ENCODE measurements around the gene FRAS1.
"Not testable (repeated sequence)": the region's sequence is repeated elsewhere in the genome, so short reads cannot be mapped to it uniquely, and the experiment has no call there.

FRAS1 gene

DNA sequence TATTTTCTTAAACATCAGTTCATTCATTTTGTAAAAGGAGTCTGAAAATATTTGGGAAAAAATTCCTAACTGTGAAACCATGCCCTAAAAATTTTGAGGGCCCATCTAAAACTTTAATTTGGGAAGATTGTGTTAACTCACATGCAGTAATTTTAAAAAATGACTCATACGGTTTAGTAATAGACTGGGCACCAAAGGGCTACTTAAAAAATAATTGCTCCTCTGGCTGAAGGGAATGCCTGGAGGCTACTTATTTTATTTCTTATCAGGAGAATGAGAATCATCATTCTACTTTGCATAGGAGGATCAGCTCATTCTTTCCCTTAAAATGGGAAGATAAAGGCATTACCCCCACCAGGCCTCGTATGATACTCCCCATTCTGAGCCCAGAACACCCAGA lies 271.5 kb downstream of the FRAS1 start:
- FAIRE-seq = not testable (repeated sequence)

- no peak for FAIRE-seq
Observed at GRCh38 chr4:78331186-78331585, 274.1 kb downstream of the FRAS1 start.

GRCh38 chr4:78331965-78332364 lies 274.8 kb downstream of the FRAS1 start:
- FAIRE-seq = no peak

GRCh38 chr4:78332976-78333375 lies 275.9 kb downstream of the FRAS1 start:
- no peak for FAIRE-seq

- no peak for FAIRE-seq
Observed at GRCh38 chr4:78336093-78336943, 279.2 kb downstream of the FRAS1 start.

DNA sequence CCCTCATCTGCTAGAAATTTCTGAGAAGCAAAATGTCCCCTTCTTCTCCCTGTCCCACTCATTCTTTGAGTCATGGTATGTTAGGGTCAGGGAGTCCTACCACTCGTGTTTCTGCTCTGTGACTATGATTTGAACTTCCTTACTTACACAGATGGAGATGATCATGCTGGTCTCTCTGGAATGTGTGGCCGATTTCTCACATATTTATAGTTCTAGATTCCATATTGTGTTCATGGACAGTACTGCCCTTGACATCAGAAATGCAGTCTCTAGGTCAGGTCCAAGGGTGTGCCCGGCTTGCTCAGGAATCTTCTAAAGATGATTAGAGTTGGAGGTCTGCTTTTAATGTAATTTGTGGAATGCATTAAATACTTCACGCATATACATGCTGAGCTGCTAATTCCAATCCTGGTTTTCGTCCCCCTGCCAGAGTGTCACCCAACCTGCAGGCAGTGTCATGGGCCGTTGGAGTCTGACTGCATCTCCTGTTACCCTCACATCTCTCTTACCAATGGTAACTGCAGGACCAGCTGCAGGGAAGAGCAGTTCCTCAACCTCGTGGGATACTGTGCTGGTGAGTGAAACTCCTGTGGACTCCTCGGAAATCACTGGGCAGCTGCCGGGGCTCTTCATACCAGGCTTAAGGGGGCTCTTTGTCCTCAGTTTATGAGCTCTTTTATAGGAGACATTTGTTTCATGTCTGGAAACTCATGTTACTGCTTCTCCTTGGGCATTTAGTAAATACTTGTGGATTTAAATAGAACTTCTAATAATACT lies 280.3 kb downstream of the FRAS1 start:
- FAIRE-seq = no peak

- FAIRE-seq = no peak
Observed at GRCh38 chr4:78342125-78342524, 285.0 kb downstream of the FRAS1 start.

- no peak for FAIRE-seq
Observed at GRCh38 chr4:78343682-78344081, 286.6 kb downstream of the FRAS1 start.

DNA sequence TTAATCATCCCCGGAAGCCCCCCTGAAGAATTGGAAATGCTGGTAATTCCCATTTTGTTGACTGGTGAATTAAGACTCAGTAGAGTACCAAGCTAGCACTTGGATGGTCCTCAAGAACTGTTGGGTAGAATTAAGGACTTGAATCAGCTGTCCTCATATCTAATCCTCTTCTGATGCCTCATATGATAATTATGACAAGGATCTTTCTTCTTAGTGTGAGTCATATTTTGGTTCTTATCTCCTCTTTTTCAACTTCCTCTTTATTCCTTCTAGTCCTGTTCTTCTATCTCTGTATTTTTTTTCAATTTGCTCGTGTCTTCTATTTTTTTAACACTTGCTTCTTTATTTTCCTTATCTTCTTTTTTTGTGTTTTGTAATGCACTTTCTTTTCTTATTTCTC lies 288.1 kb downstream of the FRAS1 start:
- no peak for FAIRE-seq

DNA sequence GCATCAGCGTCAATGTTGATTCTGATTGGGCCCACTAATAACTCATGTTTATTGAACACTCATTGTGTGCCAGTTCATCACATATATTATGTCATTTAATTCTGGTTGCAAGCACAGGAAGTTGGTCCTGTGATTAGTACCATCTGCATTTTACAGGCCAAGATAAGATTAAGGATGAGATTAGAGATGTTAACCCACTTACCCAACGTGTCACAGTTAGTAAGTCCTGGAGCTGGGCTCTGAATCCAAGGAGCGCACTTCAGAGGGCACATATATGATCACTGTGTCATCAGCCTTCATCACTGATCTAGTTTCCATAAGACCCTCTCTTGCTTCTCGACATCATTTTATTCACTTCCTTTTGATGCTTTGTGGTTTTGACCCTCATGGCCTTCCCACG lies 289.1 kb downstream of the FRAS1 start:
- no peak for FAIRE-seq

- FAIRE-seq = no peak
Observed at GRCh38 chr4:78347527-78347926, 290.4 kb downstream of the FRAS1 start.

- FAIRE-seq = no peak
Observed at GRCh38 chr4:78353921-78354320, 296.8 kb downstream of the FRAS1 start.

- no peak for FAIRE-seq
Observed at GRCh38 chr4:78354782-78355181, 297.7 kb downstream of the FRAS1 start.

- no peak for FAIRE-seq
Observed at GRCh38 chr4:78355306-78355705, 298.2 kb downstream of the FRAS1 start.

DNA sequence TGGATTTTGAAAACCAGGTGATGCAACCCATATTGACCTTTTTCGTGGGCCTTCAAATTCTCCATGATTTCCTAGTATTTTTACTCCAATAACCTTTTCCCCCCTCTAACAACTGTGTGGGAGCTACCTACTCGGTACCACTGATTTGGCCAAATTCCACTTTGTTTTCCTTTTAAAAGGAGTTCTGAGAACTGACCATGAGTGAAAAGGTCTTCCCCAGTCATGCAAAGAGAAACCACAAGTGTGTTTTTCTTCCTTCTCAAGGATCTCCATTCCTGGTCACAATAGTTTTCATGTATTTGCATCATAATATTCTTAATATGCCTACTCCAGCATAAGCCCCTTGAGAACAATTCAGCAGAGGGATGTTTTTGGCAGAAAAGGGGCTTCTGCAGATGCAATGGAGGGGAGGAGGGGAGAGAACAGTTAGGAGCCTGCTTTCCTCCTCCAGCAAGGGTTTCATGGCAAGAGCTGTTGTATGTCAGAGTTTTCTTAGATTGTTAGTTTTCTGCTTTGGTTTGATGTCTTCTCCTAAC lies 299.2 kb downstream of the FRAS1 start:
- no peak for FAIRE-seq

DNA sequence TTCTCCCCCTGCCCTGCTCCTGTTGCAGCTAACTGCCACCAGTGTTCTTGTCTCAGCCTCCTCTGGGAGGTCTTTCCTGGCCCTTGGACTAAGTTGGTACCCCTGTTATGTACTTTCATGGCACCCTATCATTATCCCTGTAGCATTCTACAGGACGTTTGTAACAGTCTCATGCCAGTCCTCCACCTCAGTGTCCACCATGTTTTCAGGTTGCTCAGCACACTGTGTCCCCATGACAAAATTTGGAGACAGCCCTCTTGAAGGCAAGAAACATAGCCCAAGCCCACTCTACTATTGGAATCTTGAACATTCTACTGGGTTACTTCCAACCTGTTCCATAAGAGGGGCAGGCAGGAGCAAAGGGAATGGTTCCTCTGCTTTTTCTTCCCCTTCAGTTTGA lies 300.0 kb downstream of the FRAS1 start:
- FAIRE-seq = no peak

DNA sequence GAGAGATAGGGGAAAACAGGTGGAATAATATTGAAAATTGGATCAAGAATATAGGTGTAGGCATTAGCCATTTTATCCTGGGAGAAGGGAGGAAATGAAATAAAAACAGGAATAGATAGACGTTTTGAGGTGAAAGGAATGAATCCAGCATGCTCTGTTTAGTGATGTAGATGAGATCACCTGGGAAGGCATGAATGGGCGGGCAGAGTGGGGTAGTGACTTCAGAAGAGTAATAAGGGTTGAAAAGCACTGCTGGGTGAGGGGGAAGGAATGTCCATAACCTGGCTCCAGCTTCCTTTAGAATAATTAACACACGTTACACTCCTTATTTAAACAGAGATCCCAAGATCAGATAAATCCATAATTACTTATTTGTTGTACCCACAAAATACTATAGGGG lies 303.3 kb downstream of the FRAS1 start:
- FAIRE-seq = no peak

DNA sequence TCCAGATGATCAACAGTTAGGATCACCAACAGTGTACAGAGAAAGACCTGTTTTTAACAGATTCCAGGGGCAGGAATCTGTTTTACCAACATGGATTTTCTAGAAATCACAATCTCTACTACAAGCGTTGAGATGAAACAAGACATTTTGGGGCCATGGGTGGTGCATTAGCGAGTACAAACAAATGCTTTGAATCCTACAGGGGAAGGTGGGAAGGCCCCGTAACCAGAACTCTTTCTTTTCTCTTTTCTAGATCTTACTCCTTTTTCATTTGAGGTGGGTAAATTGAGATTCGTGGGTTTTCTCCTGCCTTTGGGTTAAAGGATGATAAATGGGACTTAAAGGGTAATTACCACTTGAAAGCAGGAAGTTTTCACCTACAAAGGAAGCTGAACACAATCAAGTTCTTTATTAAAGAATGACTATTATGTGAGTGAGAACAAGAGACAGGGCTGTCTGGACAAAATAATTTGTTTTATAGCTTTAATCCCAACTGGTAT lies 304.5 kb downstream of the FRAS1 start:
- FAIRE-seq = no peak

DNA sequence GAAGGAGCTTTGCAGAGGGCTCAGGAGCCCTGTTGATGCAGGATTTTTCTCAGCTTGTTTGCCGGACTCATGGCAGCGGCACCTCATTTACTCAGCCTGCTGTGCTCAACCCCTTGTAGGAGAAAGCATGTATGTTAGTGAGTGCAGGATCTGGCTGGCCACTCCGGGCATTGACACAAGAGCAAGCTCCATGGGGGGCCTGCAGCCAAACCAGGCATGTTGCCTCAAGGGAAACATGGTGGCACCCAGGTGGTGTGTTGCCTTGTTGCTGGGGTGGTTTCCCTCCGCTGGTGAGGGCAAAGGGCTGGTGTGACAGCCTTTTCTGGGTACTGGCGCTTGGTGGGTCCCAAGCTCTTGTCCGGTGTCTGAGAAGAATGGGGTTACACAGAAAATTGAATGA lies 305.2 kb downstream of the FRAS1 start:
- FAIRE-seq = no peak

DNA sequence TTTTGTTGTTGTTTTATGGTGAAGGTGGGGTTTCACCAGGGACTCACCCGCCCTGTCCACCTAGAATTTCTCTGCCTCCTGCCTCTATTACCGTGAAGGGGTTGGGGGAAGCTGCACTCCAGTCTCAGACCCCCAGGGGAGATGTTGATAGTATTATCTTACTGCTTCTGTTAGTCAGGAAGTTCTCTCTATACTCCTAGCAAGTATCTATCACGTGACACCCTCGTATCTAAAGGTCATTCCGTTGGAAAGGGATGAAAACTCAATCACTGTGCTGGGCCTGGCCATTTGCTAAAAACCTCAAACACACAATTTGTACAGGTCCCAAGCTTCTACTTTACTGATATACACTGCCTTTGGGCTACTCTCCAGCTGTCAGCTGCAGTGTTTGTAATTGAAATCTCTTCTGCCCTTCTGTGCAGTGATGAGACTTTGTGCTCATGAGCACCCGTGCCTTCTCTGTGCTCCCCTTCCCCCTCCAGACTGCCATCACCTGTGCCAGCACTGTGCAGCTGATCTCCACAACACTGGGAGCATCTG lies 306.0 kb downstream of the FRAS1 start:
- FAIRE-seq = no peak

DNA sequence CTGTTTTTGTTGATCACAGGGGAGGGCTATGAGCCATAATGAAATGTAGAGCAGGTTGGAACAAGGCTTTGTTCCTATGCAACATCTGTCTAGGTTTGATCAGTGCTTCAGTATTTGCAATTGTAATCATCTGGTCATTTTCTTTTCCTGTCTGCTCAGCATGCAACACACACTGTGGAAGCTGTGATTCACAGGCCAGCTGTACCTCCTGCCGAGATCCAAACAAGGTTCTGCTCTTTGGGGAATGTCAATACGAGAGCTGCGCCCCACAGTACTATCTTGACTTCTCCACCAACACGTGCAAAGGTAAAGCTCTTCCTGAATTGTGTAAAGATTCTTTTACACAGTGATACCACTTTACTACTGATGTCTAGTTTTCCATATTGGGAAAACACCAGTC lies 312.6 kb downstream of the FRAS1 start:
- no peak for FAIRE-seq

- no peak for FAIRE-seq
Observed at GRCh38 chr4:78370631-78371372, 313.7 kb downstream of the FRAS1 start.

Measured in colon (tissue), 2 donors.